NB4 (cell line): ENCODE measurements around the gene SLC11A1.

Experiments used
- DNase-seq: peaks from one replicate; pipeline ENCODE4 v3.0.0; 2010; ENCODE audit warnings: low read depth
- H3K4me3 ChIP-seq: one replicate; pipeline ENCODE4 v1.5.1; 2011; ENCODE audit warnings: mild to moderate bottlenecking, low read depth, low read length, moderate library complexity
- CTCF ChIP-seq: IDR thresholded peaks from one replicate; pipeline ENCODE4 v1.5.1; 2012; ENCODE audit warnings: low read depth, low read length
- MAX ChIP-seq: IDR thresholded peaks from 2 replicates; pipeline ENCODE4 v1.6.1; 2011; ENCODE audit warnings: low read depth, low read length
- MYC ChIP-seq: IDR thresholded peaks from 2 replicates; pipeline ENCODE4 v1.6.1; 2011; ENCODE audit warnings: low read depth, low read length
- POLR2A ChIP-seq: IDR thresholded peaks from 2 replicates; pipeline ENCODE4 v1.6.1; 2011; ENCODE audit warnings: mild to moderate bottlenecking; ENCODE audit not compliant: insufficient read length; ENCODE audit errors: extremely low read depth

Gene SLC11A1

GRCh38 chr2:218341381-218341780, 40.7 kb upstream of the SLC11A1 start:
- no peak for TF ChIP-seq MYC
- TF ChIP-seq CTCF, result no peak
- no peak for TF ChIP-seq POLR2A
- TF ChIP-seq MAX, result no peak
- H3K4me3 ChIP-seq, result no peak overlapping the region
- DNase-seq, result no peak

- no peak for DNase-seq
- H3K4me3 ChIP-seq, result no peak overlapping the region
- TF ChIP-seq POLR2A (no peak), CTCF (no peak), MYC (no peak), MAX (no peak)
Observed at GRCh38 chr2:218342837-218343236, 39.2 kb upstream of the SLC11A1 start.

GRCh38 chr2:218343591-218343990, 38.5 kb upstream of the SLC11A1 start:
- no peak overlapping the region for H3K4me3 ChIP-seq
- DNase-seq, result no peak
- TF ChIP-seq MAX (no peak), CTCF (no peak), MYC (no peak), POLR2A (no peak)

- DNase-seq, result no peak
- H3K4me3 ChIP-seq, result no peak overlapping the region
Observed at GRCh38 chr2:218344090-218344754, 37.9 kb upstream of the SLC11A1 start.

GRCh38 chr2:218344755-218345417, 37.2 kb upstream of the SLC11A1 start:
- DNase-seq, result no peak
- H3K4me3 ChIP-seq, result no peak overlapping the region
- TF ChIP-seq CTCF (no peak), POLR2A (no peak), MAX (no peak), MYC (no peak)

More at GRCh38 chr2:218344090-218344754, 37.9 kb upstream of the SLC11A1 start:
- TF ChIP-seq MAX, result no peak
- no peak for TF ChIP-seq CTCF
- TF ChIP-seq POLR2A, result no peak
- no peak for TF ChIP-seq MYC
